HCT116 (cell line): ENCODE results near the gene SENP3.
A peak's percentile ranks its signal among the peaks of the same experiment; 100 is the strongest.

ENCODE experiments used
- EZH2 ChIP-seq: fragments of 200-600 bp; sonication (generic); IDR thresholded peaks from 2 replicates; pipeline ENCODE4 v1.6.1; 2017; ENCODE audit warnings: antibody characterized with exemption, mixed run types
- TF ChIP-seq, protein P1 (sequence below), 3 experiments: fragments of 200-600 bp in 1 of 3; sonication (generic) in 1 of 3; IDR thresholded peaks in 2 of 3; conservative IDR thresholded peaks in 1 of 3; 2 replicates each; pipeline ENCODE4 v1.5.1; 2012 to 2017; ENCODE audit warnings: low read depth in 2 of 3, low read length in 2 of 3, antibody characterized with exemption in 1 of 3, borderline replicate concordance in 1 of 3, control low read depth in 1 of 3, mild to moderate bottlenecking in 1 of 3, mixed read lengths in 1 of 3, mixed run types in 1 of 3, moderate library complexity in 1 of 3; ENCODE audit not compliant: insufficient read depth in 1 of 3
- TF ChIP-seq, protein P2 (sequence below): IDR thresholded peaks from 2 replicates; pipeline ENCODE4 v1.6.1; 2012

DNA sequence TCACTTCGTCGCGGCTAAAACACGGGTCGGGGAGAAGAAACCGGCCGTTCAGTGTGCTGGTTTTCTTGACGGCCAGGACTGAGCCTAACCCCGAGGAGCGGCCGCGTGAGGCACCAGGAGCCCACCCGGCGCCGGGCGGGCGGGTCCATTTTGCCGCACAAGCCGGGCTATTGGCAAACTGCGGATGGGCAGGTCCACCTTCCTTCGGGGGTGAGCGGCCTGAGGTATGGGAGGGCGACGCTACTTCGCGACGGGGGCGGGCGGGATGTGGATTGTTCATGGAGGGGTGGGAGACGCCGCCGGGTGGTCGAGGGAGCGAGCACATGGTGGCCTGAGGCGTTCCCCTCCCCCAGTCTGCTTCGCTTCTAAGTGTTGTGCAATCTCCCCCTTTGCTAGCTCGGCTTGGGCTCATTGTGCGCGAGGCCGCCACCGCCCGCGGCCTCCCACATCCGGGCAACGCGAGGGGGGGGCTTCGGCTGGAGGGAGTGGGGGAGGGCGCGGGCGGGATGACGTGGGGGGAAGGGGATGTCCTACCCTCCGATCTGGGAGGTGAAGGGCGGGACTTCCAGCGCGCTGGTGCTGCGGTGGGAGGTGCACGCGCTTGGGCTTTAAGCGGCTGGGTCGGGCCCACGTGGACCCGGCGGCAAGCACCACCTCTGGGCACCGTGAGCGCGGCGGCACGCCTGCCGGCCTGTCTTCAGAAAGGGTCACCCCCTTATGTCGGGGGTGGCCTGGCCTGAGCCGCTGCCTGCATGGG, 11.8 kb downstream of the SENP3 start:
- no peak for TF ChIP-seq EZH2
- TF ChIP-seq, protein P1, sequence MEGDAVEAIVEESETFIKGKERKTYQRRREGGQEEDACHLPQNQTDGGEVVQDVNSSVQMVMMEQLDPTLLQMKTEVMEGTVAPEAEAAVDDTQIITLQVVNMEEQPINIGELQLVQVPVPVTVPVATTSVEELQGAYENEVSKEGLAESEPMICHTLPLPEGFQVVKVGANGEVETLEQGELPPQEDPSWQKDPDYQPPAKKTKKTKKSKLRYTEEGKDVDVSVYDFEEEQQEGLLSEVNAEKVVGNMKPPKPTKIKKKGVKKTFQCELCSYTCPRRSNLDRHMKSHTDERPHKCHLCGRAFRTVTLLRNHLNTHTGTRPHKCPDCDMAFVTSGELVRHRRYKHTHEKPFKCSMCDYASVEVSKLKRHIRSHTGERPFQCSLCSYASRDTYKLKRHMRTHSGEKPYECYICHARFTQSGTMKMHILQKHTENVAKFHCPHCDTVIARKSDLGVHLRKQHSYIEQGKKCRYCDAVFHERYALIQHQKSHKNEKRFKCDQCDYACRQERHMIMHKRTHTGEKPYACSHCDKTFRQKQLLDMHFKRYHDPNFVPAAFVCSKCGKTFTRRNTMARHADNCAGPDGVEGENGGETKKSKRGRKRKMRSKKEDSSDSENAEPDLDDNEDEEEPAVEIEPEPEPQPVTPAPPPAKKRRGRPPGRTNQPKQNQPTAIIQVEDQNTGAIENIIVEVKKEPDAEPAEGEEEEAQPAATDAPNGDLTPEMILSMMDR (IDR thresholded peaks at IDR 0.05 in 2 of 3, conservative IDR thresholded peaks at IDR 0.05 in 1 of 3; ENCODE audit: borderline replicate concordance in 1 of 3, insufficient read depth in 1 of 3, low read depth in 2 of 3, low read length in 2 of 3) = no peak
- TF ChIP-seq, protein P2, sequence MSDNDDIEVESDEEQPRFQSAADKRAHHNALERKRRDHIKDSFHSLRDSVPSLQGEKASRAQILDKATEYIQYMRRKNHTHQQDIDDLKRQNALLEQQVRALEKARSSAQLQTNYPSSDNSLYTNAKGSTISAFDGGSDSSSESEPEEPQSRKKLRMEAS = peak; percentile 86
